IMR-90 (cell line): ENCODE data around the gene NUFIP1. TPM values are rescaled to one million over a fixed set of nuclear protein-coding genes. Genes with fewer than 3 reads are reported as not detected.
A peak's percentile ranks its signal among the peaks of the same experiment; 100 is the strongest.

Experiments used
- ATAC-seq: fragments of 200-7000 bp; cut with Tn5 transposase; 2 replicates; pipeline ENCODE4 v1.9.1; 2020; ENCODE audit warnings: low read depth, mild to moderate bottlenecking, moderate library complexity
- BruUV-seq: library from RNA; stranded (reverse); fragments of 400-500 nt; replicated peaks from 2 replicates; lab custom pipeline; 2021; lab: Mats Ljungman, UMichigan
- CTCF ChIA-PET: fragments of 300-600 bp; formaldehyde crosslinking; extraction: SDS; loops from one replicate; lab custom pipeline; 2021; ENCODE audit warnings: antibody characterized with exemption; lab: Yijun Ruan, JAX
- POLR2A ChIA-PET: fragments of 300-600 bp; sonication (Branson Sonifier 250); formaldehyde crosslinking; loops from one replicate; lab custom pipeline; 2022; ENCODE audit warnings: antibody characterized with exemption; ENCODE audit not compliant: unreplicated experiment; lab: Charles Lee
- DNase-seq: peaks from one replicate; pipeline ENCODE4 v3.0.0; 2013
- H2AFZ ChIP-seq: replicated peaks from 2 replicates; pipeline ENCODE3; 2013; ENCODE audit warnings: low read length, mild to moderate bottlenecking; ENCODE audit not compliant: poor library complexity
- H2AK5ac ChIP-seq: 2 replicates; pipeline ENCODE4 v1.6.1; 2013; ENCODE audit warnings: low read depth, low read length, inconsistent platforms
- H2AK9ac ChIP-seq: replicated peaks from 2 replicates; pipeline ENCODE3; 2013; ENCODE audit warnings: mild to moderate bottlenecking, low read depth, low read length, moderate library complexity; ENCODE audit not compliant: poor library complexity
- H2BK120ac ChIP-seq: 2 replicates; pipeline ENCODE4 v1.6.1; 2013; ENCODE audit warnings: low read depth, low read length, inconsistent platforms
- H2BK15ac ChIP-seq: 3 replicates; pipeline ENCODE4 v1.6.1; 2013; ENCODE audit warnings: low read depth, low read length, inconsistent platforms
- H2BK20ac ChIP-seq: 2 replicates; pipeline ENCODE4 v1.6.1; 2013; ENCODE audit warnings: low read depth, mild to moderate bottlenecking, inconsistent platforms, low read length, moderate library complexity
- H2BK5ac ChIP-seq: 2 replicates; pipeline ENCODE4 v1.6.1; 2013; ENCODE audit warnings: mild to moderate bottlenecking, low read depth, low read length, inconsistent platforms; ENCODE audit not compliant: poor library complexity, severe bottlenecking
- H3K14ac ChIP-seq: replicated peaks from 2 replicates; pipeline ENCODE4 v1.6.1; 2013; ENCODE audit warnings: low read depth, low read length, inconsistent platforms
- H3K18ac ChIP-seq: 2 replicates; pipeline ENCODE4 v1.6.1; 2013; ENCODE audit warnings: low read depth, low read length, control low read depth
- H3K23ac ChIP-seq: 2 replicates; pipeline ENCODE4 v1.6.1; 2013; ENCODE audit warnings: low read depth, low read length, inconsistent platforms
- H3K27ac ChIP-seq: 2 replicates; pipeline ENCODE4 v1.5.1; 2013; ENCODE audit warnings: mild to moderate bottlenecking, control low read depth, low read length; ENCODE audit not compliant: insufficient read depth
- H3K27me3 ChIP-seq: 2 replicates; pipeline ENCODE4 v1.6.1; 2013; ENCODE audit warnings: low read length; ENCODE audit not compliant: control insufficient read depth, insufficient read depth
- H3K36me3 ChIP-seq: 2 replicates; pipeline ENCODE4 v1.6.1; 2013; ENCODE audit warnings: low read length, mixed read lengths; ENCODE audit not compliant: control insufficient read depth, insufficient read depth
- H3K4ac ChIP-seq: 2 replicates; pipeline ENCODE4 v1.6.1; 2013; ENCODE audit warnings: low read depth, low read length, inconsistent platforms
- H3K4me1 ChIP-seq: 2 replicates; pipeline ENCODE4 v1.6.1; 2013; ENCODE audit warnings: low read length, mixed read lengths; ENCODE audit not compliant: control insufficient read depth, insufficient read depth
- H3K4me2 ChIP-seq: 2 replicates; pipeline ENCODE4 v1.6.1; 2013; ENCODE audit warnings: low read depth, mild to moderate bottlenecking, control low read depth, low read length, moderate library complexity
- H3K4me3 ChIP-seq: 2 replicates; pipeline ENCODE4 v1.5.1; 2013; ENCODE audit warnings: low read depth, mild to moderate bottlenecking, control low read depth, low read length, moderate library complexity; ENCODE audit not compliant: insufficient read depth
- H3K56ac ChIP-seq: 2 replicates; pipeline ENCODE4 v1.6.1; 2013; ENCODE audit warnings: low read length, inconsistent platforms; ENCODE audit not compliant: insufficient read depth; ENCODE audit errors: extremely low read depth
- H3K79me1 ChIP-seq, 2 experiments: 2 replicates each; pipeline ENCODE4 v1.6.1; 2013; ENCODE audit warnings: low read length in 2 of 2, inconsistent platforms in 1 of 2, low read depth in 1 of 2
- H3K9ac ChIP-seq: 2 replicates; pipeline ENCODE4 v1.6.1; 2013; ENCODE audit warnings: low read depth, low read length, control low read depth
- H3K9me1 ChIP-seq: 2 replicates; pipeline ENCODE4 v1.6.1; 2013; ENCODE audit warnings: low read length, inconsistent platforms; ENCODE audit not compliant: insufficient read depth
- H3K9me3 ChIP-seq: 2 replicates; pipeline ENCODE4 v1.6.1; 2013; ENCODE audit warnings: low read length; ENCODE audit not compliant: control insufficient read depth, insufficient read depth
- H4K20me1 ChIP-seq: 2 replicates; pipeline ENCODE4 v1.6.1; 2013; ENCODE audit warnings: low read length, inconsistent platforms; ENCODE audit not compliant: insufficient read depth
- H4K5ac ChIP-seq: 2 replicates; pipeline ENCODE4 v1.6.1; 2013; ENCODE audit warnings: mild to moderate bottlenecking, low read depth, low read length, control low read depth
- H4K8ac ChIP-seq, 2 experiments: 2 replicates each; pipeline ENCODE4 v1.6.1; 2013; ENCODE audit warnings: low read depth in 2 of 2, low read length in 2 of 2, control low read depth in 1 of 2, inconsistent platforms in 1 of 2
- H4K91ac ChIP-seq: 2 replicates; pipeline ENCODE4 v1.6.1; 2013; ENCODE audit warnings: low read depth, low read length, inconsistent platforms; ENCODE audit not compliant: insufficient read depth
- CEBPB ChIP-seq: IDR thresholded peaks from 2 replicates; pipeline ENCODE4 v1.6.1; 2012; ENCODE audit warnings: low read depth, low read length, improper control_type of control experiment
- CHD1 ChIP-seq: IDR thresholded peaks from 2 replicates; pipeline ENCODE4 v1.6.1; 2012; ENCODE audit warnings: low read depth, low read length, improper control_type of control experiment
- ELK1 ChIP-seq: fragments of 150-350 bp; IDR thresholded peaks from 2 replicates; pipeline ENCODE4 v1.6.1; 2016; ENCODE audit warnings: low read depth, mild to moderate bottlenecking, low read length, moderate library complexity, borderline replicate concordance
- FOS ChIP-seq: fragments of 150-350 bp; IDR thresholded peaks from 2 replicates; pipeline ENCODE4 v1.6.1; 2016; ENCODE audit warnings: low read depth, low read length
- MAFK ChIP-seq: IDR thresholded peaks from 2 replicates; pipeline ENCODE4 v1.6.1; 2012; ENCODE audit warnings: low read depth, low read length, improper control_type of control experiment
- MXI1 ChIP-seq: IDR thresholded peaks from 2 replicates; pipeline ENCODE4 v1.6.1; 2012; ENCODE audit warnings: low read depth, mild to moderate bottlenecking, low read length, moderate library complexity, borderline replicate concordance
- NFE2L2 ChIP-seq: fragments of 150-350 bp; IDR thresholded peaks from 2 replicates; pipeline ENCODE4 v1.6.1; 2016; ENCODE audit warnings: low read depth, mild to moderate bottlenecking, low read length
- POLR2A ChIP-seq: IDR thresholded peaks from 2 replicates; pipeline ENCODE4 v1.6.1; 2012; ENCODE audit warnings: mild to moderate bottlenecking, low read depth, low read length
- RAD21 ChIP-seq: IDR thresholded peaks from 2 replicates; pipeline ENCODE4 v1.6.1; 2012; ENCODE audit warnings: low read length, improper control_type of control experiment
- RCOR1 ChIP-seq: IDR thresholded peaks from 2 replicates; pipeline ENCODE4 v1.6.1; 2012; ENCODE audit warnings: mild to moderate bottlenecking, low read length, improper control_type of control experiment; ENCODE audit not compliant: insufficient replicate concordance
- SMC3 ChIP-seq: fragments of 150-350 bp; IDR thresholded peaks from 2 replicates; pipeline ENCODE4 v1.6.1; 2016; ENCODE audit warnings: low read depth, mild to moderate bottlenecking, antibody characterized with exemption, low read length, moderate library complexity
- WGBS, 2 experiments: methylation state at CpG; one replicate each; pipeline versions ENCODE4 v1.1.5 to v1.1.7; 2013; ENCODE audit warnings: missing lambda C conversion rate in 2 of 2; ENCODE audit not compliant: insufficient read length in 1 of 2; ENCODE audit errors: extremely low coverage in 2 of 2; 5-methylcytosine and 5-hydroxymethylcytosine counted together
- dilution Hi-C: fragments of 300-500 bp; cut with HindIII; formaldehyde crosslinking; loops from one replicate; pipeline ENCODE4 v1.14.3; 2018; ENCODE audit warnings: low sequenced_read_pairs; ENCODE audit not compliant: unreplicated experiment
- in situ Hi-C: fragments of 300-500 bp; cut with MboI; formaldehyde crosslinking; loops from 3 replicates; pipeline ENCODE4 v1.14.3; 2019; ENCODE audit warnings: low sequenced_read_pairs, inconsistent platforms, mixed read lengths
- intact Hi-C: fragments of 100-400 bp; cut with micrococcal nuclease; formaldehyde crosslinking; loops from 2 replicates; pipeline ENCODE4 v1.10.0; 2022
- polyA plus RNA-seq, 3 experiments: library from polyadenylated mRNA; depleted of rRNA; stranded (reverse); fragments of >200 nt; gene quantifications; 2 replicates each; pipeline ENCODE4 v1.2.3, GENCODE V29; 2012; ENCODE audit warnings: low replicate concordance in 1 of 3
- total RNA-seq: library from RNA; depleted of rRNA; stranded (reverse); fragments of >200 nt; gene quantifications from 2 replicates; pipeline ENCODE4 v1.2.3, GENCODE V29; 2012
- TF ChIP-seq, protein P1 (sequence below): conservative IDR thresholded peaks from 2 replicates; pipeline ENCODE4 v1.5.1; 2012; ENCODE audit warnings: mild to moderate bottlenecking, low read depth, low read length, improper control_type of control experiment

NUFIP1 gene
- total and polyA plus RNA-seq, 2 of the 4 experiments (the other 2 are of a cell fraction) = 1.4 to 2.3 TPM

- in situ Hi-C loops = no loop called here
- H4K20me1 ChIP-seq = 0 out of 2 replicates have a peak, but pooled peaks cover 3% of the 10 kb centered on the region
- DNase-seq (no peak), ATAC-seq (no peak)
- H3K4me2 ChIP-seq = no peak overlapping the region
- no peaks in the 10 kb centered on the region for H3K36me3 ChIP-seq
- ChIA-PET POLR2A (no interaction called here), CTCF (interaction anchor here (0.6 kb wide), 1 partner anchor 400 kb away, joined by 3 read pairs; no protein-coding TSS in a partner anchor)
- intact Hi-C loops = no loop called here
- peak overlapping the region; percentile 88 for H2AK5ac ChIP-seq
- H4K91ac ChIP-seq = peak overlapping the region; percentile 61
- no TSS peak for BruUV-seq
- peak overlapping the region; percentile 75 for H2BK120ac ChIP-seq
- 0 out of 2 replicates have a peak, but pooled peaks cover 4% of the 10 kb centered on the region for H3K27me3 ChIP-seq
- peak overlapping the region; percentile 75 for H3K4ac ChIP-seq
- H2BK20ac ChIP-seq = peak overlapping the region; percentile 71; the same call in 1 of the 2 replicates
- 0 out of 2 replicates have a peak overlapping the region, but pooled peaks have one; percentile 3 for H3K56ac ChIP-seq
- H3K23ac ChIP-seq = no peak overlapping the region
- no peak overlapping the region for H3K4me3 ChIP-seq
- no peaks in the 10 kb centered on the region for H3K9me3 ChIP-seq
- peak overlapping the region; percentile 31 for H3K27ac ChIP-seq
- TF ChIP-seq ELK1 (no peak), RAD21 (no peak), RCOR1 (no peak), NFE2L2 (no peak), MAFK (no peak), SMC3 (no peak), CHD1 (no peak), MXI1 (no peak), POLR2A (no peak), CEBPB (no peak), FOS (no peak)
- TF ChIP-seq, protein P1, sequence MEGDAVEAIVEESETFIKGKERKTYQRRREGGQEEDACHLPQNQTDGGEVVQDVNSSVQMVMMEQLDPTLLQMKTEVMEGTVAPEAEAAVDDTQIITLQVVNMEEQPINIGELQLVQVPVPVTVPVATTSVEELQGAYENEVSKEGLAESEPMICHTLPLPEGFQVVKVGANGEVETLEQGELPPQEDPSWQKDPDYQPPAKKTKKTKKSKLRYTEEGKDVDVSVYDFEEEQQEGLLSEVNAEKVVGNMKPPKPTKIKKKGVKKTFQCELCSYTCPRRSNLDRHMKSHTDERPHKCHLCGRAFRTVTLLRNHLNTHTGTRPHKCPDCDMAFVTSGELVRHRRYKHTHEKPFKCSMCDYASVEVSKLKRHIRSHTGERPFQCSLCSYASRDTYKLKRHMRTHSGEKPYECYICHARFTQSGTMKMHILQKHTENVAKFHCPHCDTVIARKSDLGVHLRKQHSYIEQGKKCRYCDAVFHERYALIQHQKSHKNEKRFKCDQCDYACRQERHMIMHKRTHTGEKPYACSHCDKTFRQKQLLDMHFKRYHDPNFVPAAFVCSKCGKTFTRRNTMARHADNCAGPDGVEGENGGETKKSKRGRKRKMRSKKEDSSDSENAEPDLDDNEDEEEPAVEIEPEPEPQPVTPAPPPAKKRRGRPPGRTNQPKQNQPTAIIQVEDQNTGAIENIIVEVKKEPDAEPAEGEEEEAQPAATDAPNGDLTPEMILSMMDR = no peak
- WGBS, 2 experiments = 69% methylated on average over 5 of the region's 11 CpGs; no CpG with 5 or more reads in 1 of the 2 experiments
- H3K14ac ChIP-seq = peak overlapping the region; percentile 79
- H2BK5ac ChIP-seq = peak overlapping the region; percentile 81
- H2AK9ac ChIP-seq = no peak overlapping the region
- H4K8ac ChIP-seq = peak overlapping the region; percentile 20 to 66; a peak in 2 of 4 replicates
- no peak overlapping the region for H2AFZ ChIP-seq
- H3K18ac ChIP-seq = peak overlapping the region; percentile 68
- H3K79me1 ChIP-seq = no peaks in the 10 kb centered on the region
- H4K5ac ChIP-seq = peak overlapping the region; percentile 22; the same call in 1 of the 2 replicates
- peak overlapping the region; percentile 66; the same call in 1 of the 3 replicates for H2BK15ac ChIP-seq
- no peak overlapping the region for H3K9ac ChIP-seq
- peaks cover 10% of the 10 kb centered on the region for H3K4me1 ChIP-seq
- H3K9me1 ChIP-seq = peaks cover 12% of the 10 kb centered on the region; the same call in 1 of the 2 replicates
- dilution Hi-C loops = no loop called here
Measured at GRCh38 chr13:44921246-44921877, 67.9 kb downstream of the NUFIP1 start.
